Effector CD8-positive, alpha-beta T cell (primary cell): ENCODE results near the gene R3HDM1.
A peak's percentile ranks its signal among the peaks of the same experiment; 100 is the strongest.
"Not testable (repeated sequence)": the region's sequence is repeated elsewhere in the genome, so short reads cannot be mapped to it uniquely, and the experiment has no call there.

Source experiments
- DNase-seq: peaks from one replicate; lab custom pipeline; 2025; lab: John Stamatoyannopoulos, UW

R3HDM1 gene

DNA sequence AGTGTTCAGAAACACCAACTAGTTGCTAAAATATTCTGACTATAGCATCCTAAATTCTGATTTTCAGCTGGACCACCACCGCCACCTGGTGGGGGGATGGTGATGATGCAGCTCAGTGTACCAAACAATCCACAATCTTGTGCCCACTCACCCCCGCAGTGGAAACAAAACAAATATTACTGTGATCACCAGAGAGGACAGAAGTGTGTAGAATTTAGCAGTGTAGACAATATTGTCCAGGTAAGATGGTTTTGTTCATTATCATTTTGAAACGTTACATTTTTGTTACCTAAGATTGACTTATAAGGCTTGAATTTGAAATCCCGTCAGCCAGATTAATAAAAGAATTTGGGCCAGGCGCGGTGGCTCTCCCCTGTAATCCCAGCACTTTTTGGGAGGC is 178.7 kb downstream of the R3HDM1 start:
- DNase-seq, result peak; percentile 61

DNA sequence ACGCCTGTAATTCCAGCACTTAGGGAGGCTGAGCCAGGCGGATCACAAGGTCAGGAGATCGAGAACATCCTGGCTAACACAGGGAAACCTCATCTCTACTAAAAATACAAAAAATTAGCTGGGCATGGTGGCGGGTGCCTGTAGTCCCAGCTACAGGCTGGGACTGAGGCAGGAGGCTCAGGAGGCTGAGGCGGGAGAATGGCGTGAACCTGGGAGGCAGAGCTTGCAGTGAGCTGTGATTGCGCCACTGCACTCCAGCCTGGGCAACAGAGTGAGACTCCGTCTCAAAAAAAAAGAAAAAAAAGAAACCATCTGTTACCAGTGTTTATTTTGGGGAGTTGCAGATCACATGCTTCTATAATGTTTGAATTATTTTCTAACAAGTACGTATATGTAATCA is 183.8 kb downstream of the R3HDM1 start:
- not testable (repeated sequence) for DNase-seq

DNA sequence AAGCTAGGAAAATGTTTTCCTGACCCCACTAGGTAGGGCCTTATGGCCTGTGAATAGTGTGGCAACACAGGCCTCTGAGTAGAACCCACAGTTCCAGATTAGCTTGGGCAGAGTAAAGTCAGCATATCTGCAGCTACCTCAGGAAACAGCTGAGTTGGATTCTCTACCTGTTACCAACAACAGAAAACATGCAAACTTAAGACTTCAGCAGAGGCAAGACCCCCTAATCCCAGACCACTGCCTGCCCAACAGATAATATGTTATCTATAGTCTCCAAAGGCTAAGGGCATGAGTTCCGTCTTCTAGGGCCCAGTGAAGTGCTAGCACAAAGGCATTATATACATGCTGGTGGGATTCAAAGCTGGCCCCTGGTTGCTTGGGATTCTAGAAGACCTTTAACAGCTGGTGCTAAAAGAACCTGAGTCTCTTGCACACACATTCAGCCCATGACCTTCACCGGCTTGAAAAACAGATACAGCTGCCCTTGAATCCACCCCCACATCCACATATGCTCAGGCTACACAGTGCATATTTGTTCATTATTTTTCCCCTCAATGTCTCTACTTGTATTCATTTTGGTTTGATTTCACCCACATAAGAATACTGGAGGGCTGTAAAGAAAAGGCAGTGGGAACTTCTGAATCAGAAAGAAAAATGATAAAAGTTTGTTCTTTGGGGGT is 196.9 kb downstream of the R3HDM1 start:
- no peak for DNase-seq

DNA sequence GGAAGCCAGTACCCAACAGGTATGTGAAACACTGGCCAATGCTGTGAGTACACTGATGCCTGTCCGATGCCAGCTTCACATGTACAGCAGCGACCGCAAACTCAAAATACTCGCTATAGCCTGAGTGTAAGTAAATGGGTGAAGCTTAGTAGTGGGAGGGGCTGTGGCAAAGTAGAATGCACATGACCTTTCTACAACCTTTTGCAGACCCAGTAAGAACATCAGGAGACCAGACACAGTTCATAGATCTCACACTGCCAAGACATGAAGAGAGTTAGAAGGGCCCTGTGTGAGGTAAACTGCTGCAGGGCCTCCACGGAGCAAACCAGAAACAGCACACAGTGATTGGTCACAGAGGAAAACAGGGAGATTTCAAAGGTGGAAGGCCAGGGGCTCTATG is 201.3 kb downstream of the R3HDM1 start:
- DNase-seq, result no peak

DNA sequence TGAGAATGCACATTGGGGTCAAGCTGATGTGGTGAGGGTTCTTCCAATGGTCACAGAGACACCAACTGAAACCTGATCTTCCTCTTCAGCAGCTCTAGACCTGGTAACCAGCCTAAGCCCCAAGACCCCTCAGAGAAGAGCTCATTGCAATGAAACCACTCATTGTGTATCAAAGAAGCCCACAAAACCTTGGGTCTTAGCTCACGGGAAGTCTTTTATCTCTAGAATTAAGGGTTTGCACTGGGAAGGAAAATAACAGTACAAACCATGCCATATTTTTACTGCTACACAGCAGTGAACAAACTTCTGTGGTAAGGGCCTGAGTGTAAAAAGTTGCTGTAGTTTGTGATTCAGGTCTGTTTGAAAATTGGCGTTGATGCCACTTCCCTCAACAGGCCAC is 201.8 kb downstream of the R3HDM1 start:
- no peak for DNase-seq

DNA sequence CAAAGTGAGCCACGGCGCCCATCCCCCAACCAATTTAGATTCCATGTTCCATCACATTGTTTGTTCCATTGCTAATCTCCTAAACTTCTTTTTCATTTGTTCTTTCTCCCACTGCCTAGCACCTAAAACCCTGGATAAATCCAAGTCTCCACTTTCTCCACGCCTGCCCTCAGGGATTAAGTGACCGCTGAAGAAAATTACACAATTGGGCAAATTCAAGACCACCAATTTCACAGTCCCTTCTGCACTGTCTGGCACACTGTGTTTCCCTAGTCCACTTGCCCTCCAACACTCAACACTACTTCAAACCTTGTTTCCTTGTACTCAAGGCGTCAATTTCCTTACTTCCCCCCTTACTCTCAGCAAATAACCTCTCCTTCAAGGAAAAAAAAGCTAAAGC is 205.3 kb downstream of the R3HDM1 start:
- no peak for DNase-seq

DNA sequence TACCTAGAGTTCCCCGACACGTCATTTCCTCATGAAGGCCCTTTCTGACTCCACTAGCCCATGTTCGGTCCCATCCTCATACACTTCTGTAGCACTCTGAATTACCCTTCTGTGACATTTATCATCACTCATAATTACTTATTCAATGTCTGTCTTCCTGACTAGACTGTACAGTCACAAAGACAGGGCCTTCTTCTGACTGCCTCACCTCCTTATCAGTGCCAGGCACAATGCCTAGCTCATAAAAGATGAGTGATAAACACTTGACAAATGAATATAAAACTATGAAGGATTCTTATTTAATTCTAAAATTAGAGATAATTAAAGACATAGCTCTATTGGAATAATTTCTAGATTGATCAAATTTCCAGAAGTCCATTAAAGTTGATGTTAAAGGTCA is 208.9 kb downstream of the R3HDM1 start:
- DNase-seq, result no peak

DNA sequence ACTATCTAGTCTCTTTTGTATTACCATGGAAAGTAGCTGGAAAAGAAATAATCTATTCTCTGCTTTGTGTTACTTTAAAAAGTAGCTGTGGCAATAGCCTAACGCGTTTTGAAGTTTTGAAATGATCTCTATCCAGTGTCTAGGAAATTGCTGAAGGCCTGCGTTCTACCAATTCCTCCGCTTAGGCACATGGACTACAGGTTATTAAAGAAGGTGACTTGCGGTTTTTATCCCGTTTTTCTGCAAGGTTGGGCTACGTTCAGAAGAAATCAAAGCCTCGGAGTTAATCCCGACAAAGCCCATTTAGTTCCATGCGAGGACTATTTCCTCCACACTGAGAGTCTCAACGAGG is 209.7 kb downstream of the R3HDM1 start:
- no peak for DNase-seq

DNA sequence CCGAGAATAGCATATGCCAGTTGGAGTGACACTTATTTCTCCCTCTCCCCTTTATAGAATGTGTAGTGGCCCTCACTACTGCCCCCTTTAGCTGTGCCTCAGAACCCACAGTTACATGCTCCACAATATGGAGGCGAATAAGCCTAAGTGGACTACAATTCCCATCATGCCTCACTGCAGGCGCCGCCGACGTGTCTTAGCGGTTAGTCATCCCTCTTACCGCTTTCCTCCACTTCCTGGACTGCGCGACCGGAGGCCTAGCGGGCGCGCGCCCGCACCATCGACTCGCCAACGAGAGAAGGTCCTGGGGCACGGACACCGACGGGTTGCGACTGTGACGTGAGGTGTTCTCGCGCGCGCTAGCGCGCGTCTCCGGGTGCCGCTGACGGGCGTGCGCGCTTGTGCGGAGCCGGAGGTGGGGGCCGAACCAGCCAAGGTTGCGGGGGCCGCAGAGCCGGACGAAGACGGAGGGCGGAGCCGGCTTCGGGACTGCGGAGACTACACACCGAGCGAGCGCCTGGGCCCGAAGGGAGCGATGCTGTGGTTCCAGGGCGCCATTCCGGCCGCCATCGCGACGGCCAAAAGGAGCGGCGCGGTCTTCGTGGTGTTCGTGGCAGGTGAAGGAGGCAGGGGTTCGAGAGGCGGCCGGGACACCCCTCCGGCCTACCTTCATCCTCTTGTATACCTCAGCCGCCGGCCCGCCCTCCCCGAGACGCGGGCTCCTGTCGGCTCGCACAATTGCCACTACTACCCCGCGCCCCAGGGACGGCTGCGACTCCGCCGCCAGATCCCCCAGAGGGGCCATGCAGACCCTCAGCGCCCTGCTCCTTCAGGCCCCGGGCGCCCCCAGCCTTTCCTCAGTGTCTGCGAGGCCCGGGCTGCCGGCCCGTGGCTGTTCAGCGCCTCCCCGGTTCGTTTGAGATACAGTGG is 210.4 kb downstream of the R3HDM1 start, which contains the start of gene UBXN4:
Gene UBXN4 (plus strand): TSS at position 461 of the 930 bp plus-strand sequence. CDS start 75 bp downstream, at position 536.
- peak; percentile 85 for DNase-seq

DNA sequence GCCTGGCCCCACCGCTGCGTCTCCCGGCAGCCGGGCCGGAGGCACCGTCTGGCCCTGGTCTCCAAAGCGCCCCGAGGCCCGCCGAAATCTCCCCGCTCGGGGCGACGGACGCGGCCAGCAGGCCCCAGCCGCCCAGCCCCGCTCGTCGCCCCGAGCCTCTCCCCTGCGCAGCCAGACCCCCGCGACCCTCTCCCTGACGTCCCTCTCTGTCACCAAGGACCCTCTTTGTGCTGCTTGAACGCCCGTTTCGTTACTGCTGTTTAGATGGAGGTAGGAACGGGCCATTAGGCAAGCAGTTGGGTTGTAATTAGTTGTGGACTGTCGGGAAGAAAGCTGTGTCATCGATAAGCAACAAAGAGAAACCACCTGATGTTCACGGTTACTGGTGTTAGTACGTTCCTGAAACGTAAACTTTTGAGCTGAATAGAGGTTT is 211.1 kb downstream of the R3HDM1 start:
- DNase-seq, result no peak

DNA sequence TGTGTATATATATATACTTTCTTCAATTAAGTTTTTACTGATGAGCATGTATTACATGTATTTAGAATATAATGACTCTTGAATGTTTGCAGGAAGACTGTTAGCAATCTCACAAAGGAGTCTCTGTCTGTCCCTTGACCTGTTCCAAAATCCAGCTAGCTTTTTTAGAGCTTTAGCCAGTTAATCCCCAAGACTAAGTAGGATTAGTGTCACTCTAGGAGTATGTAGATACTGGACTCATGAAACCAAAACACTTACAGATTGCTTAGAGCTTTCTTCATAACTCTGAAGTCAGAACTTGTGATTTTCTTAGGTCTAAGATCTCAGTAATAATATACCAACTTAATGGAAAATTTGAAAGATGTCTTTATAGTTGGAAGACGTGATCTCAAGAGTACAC is 212.6 kb downstream of the R3HDM1 start:
- DNase-seq, result no peak

DNA sequence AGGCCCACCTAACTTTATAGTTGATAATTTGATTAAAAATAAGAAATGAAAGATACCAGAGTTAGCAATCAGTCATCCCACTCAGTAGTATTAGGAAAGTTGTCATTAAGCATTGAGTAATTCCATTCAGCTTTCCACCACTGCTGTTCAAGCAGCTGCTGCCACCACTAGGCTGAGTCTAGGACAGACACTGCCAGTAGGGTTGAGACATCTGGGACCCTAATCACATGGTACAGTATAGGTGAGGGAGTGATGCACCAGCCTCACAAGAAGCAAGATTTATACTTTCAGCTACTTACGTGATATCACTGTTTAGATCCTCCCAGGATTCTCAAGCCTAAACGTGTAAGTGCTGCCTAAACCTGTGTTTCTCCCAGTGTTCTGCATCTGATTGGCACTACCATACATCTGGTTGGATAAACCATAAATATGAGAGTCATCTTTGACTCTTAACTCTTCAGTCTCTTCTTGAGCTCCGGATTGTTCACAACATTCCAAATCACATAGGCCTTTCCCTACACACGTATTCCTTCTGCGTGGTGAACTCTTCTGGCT is 213.6 kb downstream of the R3HDM1 start:
- DNase-seq, result no peak

DNA sequence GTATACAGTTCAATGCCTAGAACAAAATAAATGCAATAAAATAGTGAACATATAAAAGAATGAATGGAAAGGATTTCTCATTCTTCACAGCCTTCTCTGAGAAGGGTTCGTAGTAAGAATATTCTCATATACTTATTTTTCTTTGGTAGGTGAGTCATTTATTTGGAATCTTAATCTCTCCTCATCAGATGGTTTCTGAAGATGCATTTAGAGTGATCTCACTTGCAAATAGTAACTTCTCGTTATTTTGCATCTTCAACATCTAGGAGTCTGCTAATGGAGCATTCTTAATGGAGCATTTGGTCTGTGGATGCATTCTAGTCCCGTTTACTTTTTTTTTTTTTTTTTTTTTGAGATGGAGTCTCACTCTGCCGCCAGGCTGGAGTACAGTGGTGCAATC is 214.3 kb downstream of the R3HDM1 start:
- no peak for DNase-seq

DNA sequence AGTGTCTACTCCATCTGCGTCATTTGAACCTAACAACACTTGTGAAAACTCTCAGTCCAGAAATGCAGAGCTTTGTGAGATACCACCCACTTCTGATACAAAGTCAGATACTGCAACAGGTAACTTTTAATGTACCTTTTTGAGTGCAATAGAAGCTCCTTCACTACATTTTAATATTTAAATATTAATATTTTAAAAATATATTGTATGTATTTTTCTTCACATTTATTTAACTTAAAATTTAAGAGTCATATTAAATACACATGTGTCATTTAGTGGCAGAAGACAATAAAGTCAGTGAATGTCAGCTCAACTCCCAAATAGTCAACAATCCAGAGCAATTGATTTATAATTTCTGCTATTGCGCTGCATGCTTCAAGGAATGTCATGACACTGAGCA is 224.3 kb downstream of the R3HDM1 start:
- DNase-seq, result no peak

DNA sequence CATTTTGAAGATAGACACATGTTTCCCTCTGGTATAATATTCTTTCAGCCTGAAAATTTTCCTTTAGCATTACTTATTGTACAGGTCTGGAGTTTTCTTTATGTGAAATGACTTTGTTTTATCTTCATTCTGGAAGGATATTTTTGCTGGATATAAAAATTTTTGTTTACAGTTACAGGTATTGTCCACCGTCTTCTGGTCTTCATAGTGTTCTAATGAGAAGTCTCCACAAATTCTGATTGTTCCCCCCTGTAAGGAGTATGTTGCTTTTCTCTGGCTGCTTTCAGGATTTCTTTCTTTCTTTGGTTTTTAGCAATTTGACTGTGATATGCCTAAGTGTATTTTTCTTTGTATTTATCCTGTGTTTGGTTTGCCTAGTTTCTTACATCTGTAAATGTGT is 225.4 kb downstream of the R3HDM1 start:
- no peak for DNase-seq

DNA sequence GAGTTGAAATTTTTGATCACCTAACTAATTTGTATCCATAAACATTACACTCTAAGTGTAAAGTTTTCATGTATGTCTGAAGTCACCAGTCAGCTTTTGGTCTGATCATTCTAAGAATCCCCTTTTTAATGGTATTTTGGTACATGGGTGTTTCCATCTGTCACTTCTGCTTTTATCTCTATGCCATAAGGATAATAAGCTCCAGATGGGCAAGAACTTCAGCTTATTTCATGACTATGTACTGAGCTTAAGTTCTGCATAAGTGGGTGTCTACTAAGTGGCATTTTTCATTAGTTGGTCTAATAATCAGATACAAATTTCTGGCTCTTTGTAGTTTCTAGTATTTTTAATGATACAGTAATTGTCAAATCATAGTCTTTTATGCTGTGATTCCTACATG is 230.7 kb downstream of the R3HDM1 start:
- DNase-seq, result no peak

DNA sequence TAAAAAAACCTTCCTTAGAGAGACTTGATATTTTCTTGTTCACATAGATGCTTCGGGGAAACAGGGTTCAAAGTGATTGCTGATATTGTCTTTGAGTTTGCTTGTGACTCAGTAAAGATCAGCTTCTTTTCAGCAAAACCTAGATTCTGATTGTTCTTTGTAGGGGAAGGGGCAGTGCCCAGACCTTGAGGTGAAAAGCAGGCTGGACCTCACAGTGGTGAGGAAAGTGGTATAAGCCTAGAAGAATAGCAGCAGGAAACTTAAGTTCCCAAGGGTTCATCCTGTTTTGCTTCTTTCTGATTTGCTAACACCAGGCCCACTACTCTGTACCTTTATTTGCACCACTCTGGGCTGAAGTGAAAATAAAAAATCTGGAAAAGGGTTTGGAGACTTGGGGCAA is 231.2 kb downstream of the R3HDM1 start:
- no peak for DNase-seq

DNA sequence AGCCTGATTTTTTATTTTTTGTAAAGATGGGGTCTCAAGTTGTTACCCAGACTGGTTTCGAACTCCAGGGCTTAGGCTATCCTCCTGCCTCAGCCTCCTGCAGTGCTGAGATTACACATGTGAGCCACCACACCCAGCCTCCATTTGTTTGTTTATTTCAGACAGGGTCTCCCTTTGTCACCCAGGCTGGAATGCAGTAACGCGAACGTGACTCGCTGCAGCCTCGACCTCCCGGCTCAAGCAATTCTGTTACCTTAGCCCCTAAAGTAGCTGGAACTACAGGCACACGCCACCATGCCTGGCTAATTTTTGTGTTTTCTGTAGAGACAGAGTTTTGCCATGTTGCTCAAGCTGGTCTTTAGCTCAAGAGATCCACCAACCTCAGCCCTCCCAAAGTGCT is 237.6 kb downstream of the R3HDM1 start:
- DNase-seq, result no peak

DNA sequence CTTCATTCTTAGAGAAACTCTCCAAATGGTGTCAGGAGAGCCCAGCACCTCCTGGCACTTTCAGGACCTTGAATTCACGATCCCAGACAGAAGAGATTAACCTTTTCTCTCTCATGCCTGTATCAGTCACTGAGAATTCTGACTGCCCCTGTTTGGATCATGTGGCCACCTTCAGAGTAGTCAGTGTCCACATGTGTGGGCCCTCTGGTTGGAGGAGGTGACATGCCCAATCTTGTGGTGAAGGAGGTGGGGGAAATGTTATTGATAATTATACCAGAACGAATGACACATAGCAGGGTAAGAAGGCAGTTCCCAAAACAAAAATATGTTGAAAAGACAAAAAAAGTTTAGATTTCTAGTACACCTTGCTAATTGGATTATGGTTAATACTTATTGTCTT is 242.0 kb downstream of the R3HDM1 start:
- DNase-seq, result no peak

DNA sequence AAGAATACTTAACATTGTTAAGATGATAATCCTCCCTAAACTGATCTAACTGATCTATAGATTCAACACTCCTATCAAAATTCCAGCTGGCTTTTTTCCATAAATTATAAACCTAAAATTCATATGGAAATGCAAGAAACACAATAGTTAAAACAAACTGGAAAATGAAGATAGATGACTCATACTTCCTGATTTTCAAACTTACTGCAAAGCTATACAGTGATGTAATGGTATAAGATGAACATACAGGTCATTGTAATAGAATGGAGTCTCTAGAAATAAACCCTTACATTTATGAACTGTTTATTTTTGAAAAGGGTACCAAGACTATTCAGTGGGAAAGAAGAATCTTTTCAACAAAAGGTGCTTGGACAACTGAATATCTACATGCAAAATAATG is 242.6 kb downstream of the R3HDM1 start:
- DNase-seq, result no peak
